H9 (cell line): ENCODE results near the gene UBAC2. TPM values are rescaled to one million over a fixed set of nuclear protein-coding genes. Genes with fewer than 3 reads are reported as not detected.

Experiments
- DNase-seq: peaks from one replicate; pipeline ENCODE4 v3.0.0-alpha.2; 2017
- H2AFZ ChIP-seq: one replicate; pipeline ENCODE4 v1.6.1; 2013; ENCODE audit warnings: mild to moderate bottlenecking, low read length, control low read depth, moderate library complexity
- H2AK5ac ChIP-seq: 2 replicates; pipeline ENCODE4 v1.6.1; 2013; ENCODE audit warnings: low read length, control low read depth, mixed read lengths; ENCODE audit not compliant: insufficient read length
- H2BK120ac ChIP-seq: one replicate; pipeline ENCODE4 v1.6.1; 2013; ENCODE audit warnings: low read depth, mild to moderate bottlenecking, low read length, control low read depth, inconsistent platforms; ENCODE audit not compliant: poor library complexity, severe bottlenecking
- H2BK12ac ChIP-seq: 2 replicates; pipeline ENCODE4 v1.6.1; 2013; ENCODE audit warnings: low read length, control low read depth, mixed read lengths, low read depth; ENCODE audit not compliant: insufficient read length
- H2BK15ac ChIP-seq: 2 replicates; pipeline ENCODE4 v1.6.1; 2013; ENCODE audit warnings: low read depth, low read length, control low read depth
- H2BK20ac ChIP-seq: one replicate; pipeline ENCODE4 v1.6.1; 2013; ENCODE audit warnings: low read depth, mild to moderate bottlenecking, low read length, control low read depth, inconsistent platforms; ENCODE audit not compliant: poor library complexity, severe bottlenecking
- H2BK5ac ChIP-seq: 2 replicates; pipeline ENCODE4 v1.6.1; 2013; ENCODE audit warnings: low read length, control low read depth, mixed read lengths; ENCODE audit not compliant: insufficient read length
- H3K14ac ChIP-seq: 2 replicates; pipeline ENCODE4 v1.6.1; 2013; ENCODE audit warnings: low read length, control low read depth; ENCODE audit not compliant: insufficient read depth
- H3K18ac ChIP-seq: 2 replicates; pipeline ENCODE4 v1.6.1; 2013; ENCODE audit warnings: low read depth, mild to moderate bottlenecking, mixed read lengths, low read length, control low read depth; ENCODE audit not compliant: insufficient read length
- H3K23ac ChIP-seq: 2 replicates; pipeline ENCODE4 v1.6.1; 2013; ENCODE audit warnings: low read length, control low read depth, mixed read lengths, low read depth; ENCODE audit not compliant: insufficient read length
- H3K23me2 ChIP-seq: 2 replicates; pipeline ENCODE4 v1.6.1; 2013; ENCODE audit warnings: low read depth, mild to moderate bottlenecking, mixed read lengths, low read length, control low read depth; ENCODE audit not compliant: insufficient read length, poor library complexity, severe bottlenecking
- H3K27ac ChIP-seq: 2 replicates; pipeline ENCODE4 v1.5.1; 2013; ENCODE audit warnings: low read length, control low read depth, mixed read lengths, low read depth; ENCODE audit not compliant: insufficient read length
- H3K27me3 ChIP-seq: 2 replicates; pipeline ENCODE4 v1.6.1; 2013; ENCODE audit warnings: low read length, control low read depth, inconsistent platforms; ENCODE audit not compliant: insufficient read depth
- H3K4ac ChIP-seq: 2 replicates; pipeline ENCODE4 v1.6.1; 2013; ENCODE audit warnings: low read depth, mild to moderate bottlenecking, control low read depth, inconsistent platforms, low read length, moderate library complexity
- H3K4me1 ChIP-seq: 2 replicates; pipeline ENCODE4 v1.6.1; 2013; ENCODE audit warnings: low read length, control low read depth, inconsistent platforms; ENCODE audit not compliant: insufficient read depth
- H3K4me2 ChIP-seq: 2 replicates; pipeline ENCODE4 v1.6.1; 2013; ENCODE audit warnings: low read length, control low read depth, mixed read lengths; ENCODE audit not compliant: insufficient read length, insufficient read depth
- H3K56ac ChIP-seq: 2 replicates; pipeline ENCODE4 v1.6.1; 2013; ENCODE audit warnings: low read depth, mild to moderate bottlenecking, mixed read lengths, low read length, control low read depth; ENCODE audit not compliant: insufficient read length
- H3K79me1 ChIP-seq: 2 replicates; pipeline ENCODE4 v1.6.1; 2013; ENCODE audit warnings: low read depth, mild to moderate bottlenecking, moderate library complexity, low read length, control low read depth, inconsistent platforms; ENCODE audit not compliant: insufficient read depth, poor library complexity, severe bottlenecking
- H3K79me2 ChIP-seq: 2 replicates; pipeline ENCODE4 v1.6.1; 2013; ENCODE audit warnings: low read length, control low read depth, inconsistent platforms; ENCODE audit not compliant: insufficient read depth
- H3K9ac ChIP-seq: 2 replicates; pipeline ENCODE4 v1.6.1; 2013; ENCODE audit warnings: low read length, control low read depth, mixed read lengths; ENCODE audit not compliant: insufficient read length; ENCODE audit errors: extremely low read depth
- H3K9me3 ChIP-seq: one replicate; pipeline ENCODE4 v1.6.1; 2013; ENCODE audit warnings: low read depth, low read length, inconsistent platforms; ENCODE audit not compliant: control insufficient read depth
- H3T11ph ChIP-seq: one replicate; pipeline ENCODE4 v1.6.1; 2013; ENCODE audit warnings: mild to moderate bottlenecking, low read length, control low read depth, inconsistent platforms
- H4K20me1 ChIP-seq: one replicate; pipeline ENCODE4 v1.6.1; 2013; ENCODE audit not compliant: control insufficient read depth, insufficient read length, insufficient read depth
- H4K5ac ChIP-seq: 2 replicates; pipeline ENCODE4 v1.6.1; 2013; ENCODE audit warnings: low read depth, mild to moderate bottlenecking, mixed read lengths, low read length, control low read depth; ENCODE audit not compliant: insufficient read length
- H4K8ac ChIP-seq: replicated peaks from 2 replicates; pipeline ENCODE4 v1.6.1; 2013; ENCODE audit warnings: low read length, control low read depth, mixed read lengths, low read depth; ENCODE audit not compliant: insufficient read length
- H4K91ac ChIP-seq: 2 replicates; pipeline ENCODE4 v1.6.1; 2013; ENCODE audit warnings: low read depth, mild to moderate bottlenecking, moderate library complexity, mixed read lengths, low read length, control low read depth; ENCODE audit not compliant: insufficient read length
- H3K27ac Mint-ChIP-seq, 3 experiments: 2 replicates in 2 of 3; 3 replicates in 1 of 3; pipeline ENCODE4 v1.8.0; 2020 to 2021; ENCODE audit warnings: mixed read lengths in 3 of 3, mild to moderate bottlenecking in 1 of 3, moderate library complexity in 1 of 3
- H3K27me3 Mint-ChIP-seq: 2 replicates; pipeline ENCODE4 v1.8.0; 2021; ENCODE audit warnings: low read depth, mild to moderate bottlenecking, moderate library complexity, mixed read lengths
- H3K36me3 Mint-ChIP-seq, 3 experiments: 2 replicates in 2 of 3; 3 replicates in 1 of 3; pipeline ENCODE4 v1.8.0; 2020 to 2021; ENCODE audit warnings: low read depth in 3 of 3, mixed read lengths in 3 of 3; ENCODE audit not compliant: insufficient read depth in 1 of 3
- H3K4me1 Mint-ChIP-seq, 2 experiments: 2 replicates each; pipeline ENCODE4 v1.8.0; 2020; ENCODE audit warnings: mixed read lengths in 2 of 2
- H3K4me3 Mint-ChIP-seq, 2 experiments: 2 replicates in 1 of 2; 3 replicates in 1 of 2; pipeline ENCODE4 v1.8.0; 2020 to 2021; ENCODE audit warnings: mild to moderate bottlenecking in 2 of 2, mixed read lengths in 2 of 2, moderate library complexity in 1 of 2
- H3K9me3 Mint-ChIP-seq, 2 experiments: 2 replicates in 1 of 2; 3 replicates in 1 of 2; pipeline ENCODE4 v1.8.0; 2020; ENCODE audit warnings: mild to moderate bottlenecking in 2 of 2, mixed read lengths in 2 of 2, moderate library complexity in 1 of 2
- CTCF ChIP-seq: fragments of 200-600 bp; sonication (generic); conservative IDR thresholded peaks from 3 replicates; pipeline ENCODE4 v1.8.0; 2021; ENCODE audit warnings: antibody characterized with exemption, mild to moderate bottlenecking
- WGBS: extraction: QIAGEN DNeasy Blood & Tissue Kit; methylation state at CpG from one replicate; pipeline ENCODE4 v1.1.7; 2013; ENCODE audit warnings: missing lambda C conversion rate, low lambda C conversion rate, mixed read lengths; ENCODE audit not compliant: insufficient read length; ENCODE audit errors: extremely low coverage; 5-methylcytosine and 5-hydroxymethylcytosine counted together
- total RNA-seq: library from RNA; stranded (reverse); gene quantifications from 2 replicates; pipeline ENCODE4 v1.2.1, GENCODE V29; 2021

Gene UBAC2
- total RNA-seq, 1 experiment from 2014 or later = 52.3 TPM

- Histone ChIP-seq H2BK5ac (no peak within 1 kb of the TSS), H4K8ac (no peak within 1 kb of the TSS), H2BK12ac (no peak within 1 kb of the TSS), H3K18ac (no peak within 1 kb of the TSS), H2AK5ac (no peak within 1 kb of the TSS), H3K56ac (no peak within 1 kb of the TSS), H2BK20ac (no peak within 1 kb of the TSS), H3K9ac (no peak within 1 kb of the TSS), H4K5ac (no peak within 1 kb of the TSS), H4K91ac (no peak within 1 kb of the TSS), H3K27ac (no peak within 1 kb of the TSS), H3K79me1 (no peaks in the 10 kb centered on the region), H3K4ac (no peak within 1 kb of the TSS), H2BK15ac (no peak within 1 kb of the TSS), H3T11ph (no peak within 1 kb of the TSS), H3K9me3 (no peaks in the 10 kb centered on the region), H3K23ac (no peak within 1 kb of the TSS), H2BK120ac (no peak within 1 kb of the TSS), H3K4me1 (no peaks in the 10 kb centered on the region), H3K27me3 (no peaks in the 10 kb centered on the region), H3K23me2 (no peaks in the 10 kb centered on the region), H3K4me2 (no peak within 1 kb of the TSS), H4K20me1 (peaks cover 2% of the 10 kb centered on the region), H3K79me2 (no peaks in the 10 kb centered on the region), H2AFZ (no peak within 1 kb of the TSS), H3K14ac (no peak within 1 kb of the TSS)
- no CpG with 5 or more reads among the region's 4 CpGs for whole genome bisulfite sequencing
- H3K27ac Mint-ChIP-seq = no peak within 1 kb of the TSS
- no peak for TF ChIP-seq CTCF
- H3K4me3 Mint-ChIP-seq = no peak within 1 kb of the TSS
- DNase-seq = no peak
- H3K4me1 Mint-ChIP-seq = 0 out of 4 replicates have a peak, but pooled peaks cover 0 to 4% of the 10 kb centered on the region in 2 experiments
- H3K9me3 Mint-ChIP-seq = no peaks in the 10 kb centered on the region
- H3K36me3 Mint-ChIP-seq = peaks cover 2 to 12% (median 7%) of the 10 kb centered on the region in 3 experiments; a peak in 5 of 7 replicates
- H3K27me3 Mint-ChIP-seq = no peaks in the 10 kb centered on the region; the same call in 1 of the 2 replicates
These were observed 57.7 kb downstream of the UBAC2 start, which contains the start of gene GPR18 for GRCh38 chr13:99258210-99258860. Gene GPR18, minus strand, starts transcription at chr13:99258379. Its CDS starts 2,507 bp downstream, at chr13:99255872.
